ENCODE results near the gene IGSF9.

The IGSF9 gene

DNA sequence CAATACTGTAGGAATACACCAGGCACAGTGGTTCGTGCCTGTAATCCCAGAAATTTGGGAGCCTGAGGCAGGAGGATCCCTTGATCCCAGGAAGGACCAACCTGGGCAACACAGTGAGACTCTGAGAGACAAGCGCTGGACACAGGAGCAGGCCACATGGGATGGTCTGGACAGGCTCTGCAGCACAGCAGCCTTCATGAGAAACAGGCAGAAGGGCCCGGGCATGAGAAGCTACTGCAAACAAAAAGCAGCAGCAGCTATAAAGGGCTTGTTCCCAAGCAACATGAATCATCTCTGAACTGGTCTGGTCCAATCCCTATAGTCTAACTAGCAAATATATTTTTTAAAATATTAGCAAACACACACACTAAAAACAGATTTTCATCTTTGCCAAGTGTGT, 44.2 kb upstream of the IGSF9 start:
- Histone ChIP-seq H3K4me3 (ENCODE audit: low read length, poor library complexity, severe bottlenecking) (no peak overlapping the region), H3K79me2 (ENCODE audit: insufficient read depth, low read length) (no peaks in the 10 kb centered on the region), H3F3A (ENCODE audit: low read depth) (no peaks in the 10 kb centered on the region), H4K20me1 (ENCODE audit: insufficient read depth, low read length, poor library complexity, severe bottlenecking) (no peaks in the 10 kb centered on the region), H3K4me2 (ENCODE audit: low read depth, low read length, poor library complexity, severe bottlenecking) (no peak overlapping the region), H3K9me2 (replicated peaks; ENCODE audit: low read depth, low read length) (no peaks in the 10 kb centered on the region), H3K36me3 (ENCODE audit: insufficient read depth, low read length) (no peaks in the 10 kb centered on the region), H3K9ac (ENCODE audit: low read depth, low read length, poor library complexity, severe bottlenecking) (no peak overlapping the region), H3K4me1 (ENCODE audit: insufficient read depth, low read length, poor library complexity, severe bottlenecking) (peaks cover 12% of the 10 kb centered on the region), H2AFZ (ENCODE audit: low read length) (no peak overlapping the region), H3K27me3 (ENCODE audit: insufficient read depth, low read length, poor library complexity, severe bottlenecking) (no peaks in the 10 kb centered on the region), H3K9me3 (ENCODE audit: insufficient read depth, low read depth, low read length) (no peaks in the 10 kb centered on the region)
- TF ChIP-seq, protein P1, sequence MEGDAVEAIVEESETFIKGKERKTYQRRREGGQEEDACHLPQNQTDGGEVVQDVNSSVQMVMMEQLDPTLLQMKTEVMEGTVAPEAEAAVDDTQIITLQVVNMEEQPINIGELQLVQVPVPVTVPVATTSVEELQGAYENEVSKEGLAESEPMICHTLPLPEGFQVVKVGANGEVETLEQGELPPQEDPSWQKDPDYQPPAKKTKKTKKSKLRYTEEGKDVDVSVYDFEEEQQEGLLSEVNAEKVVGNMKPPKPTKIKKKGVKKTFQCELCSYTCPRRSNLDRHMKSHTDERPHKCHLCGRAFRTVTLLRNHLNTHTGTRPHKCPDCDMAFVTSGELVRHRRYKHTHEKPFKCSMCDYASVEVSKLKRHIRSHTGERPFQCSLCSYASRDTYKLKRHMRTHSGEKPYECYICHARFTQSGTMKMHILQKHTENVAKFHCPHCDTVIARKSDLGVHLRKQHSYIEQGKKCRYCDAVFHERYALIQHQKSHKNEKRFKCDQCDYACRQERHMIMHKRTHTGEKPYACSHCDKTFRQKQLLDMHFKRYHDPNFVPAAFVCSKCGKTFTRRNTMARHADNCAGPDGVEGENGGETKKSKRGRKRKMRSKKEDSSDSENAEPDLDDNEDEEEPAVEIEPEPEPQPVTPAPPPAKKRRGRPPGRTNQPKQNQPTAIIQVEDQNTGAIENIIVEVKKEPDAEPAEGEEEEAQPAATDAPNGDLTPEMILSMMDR (conservative IDR thresholded peaks at IDR 0.05; ENCODE audit: low read length), result no peak
- TF ChIP-seq EZH2phosphoT487 (IDR thresholded peaks at IDR 0.05; ENCODE audit: borderline replicate concordance), result no peak

DNA sequence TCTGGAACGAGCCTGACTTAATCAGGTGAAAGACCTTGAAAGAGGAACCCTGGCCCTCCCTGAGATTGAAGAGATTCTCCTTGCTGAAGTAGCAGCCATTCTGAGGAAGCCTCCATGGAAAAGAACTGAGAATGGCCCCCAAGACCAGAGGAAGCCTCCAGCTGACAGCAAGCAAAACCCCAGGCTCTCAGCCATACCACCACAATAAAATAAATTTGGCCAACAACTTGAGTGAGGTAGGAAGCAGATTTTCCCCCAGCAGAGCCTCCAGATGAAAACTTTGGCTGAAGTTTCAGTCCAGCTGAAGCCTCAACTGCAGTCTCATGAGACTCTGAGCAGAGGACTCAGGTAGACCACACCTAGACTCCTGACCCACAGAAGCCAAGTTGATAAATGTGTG, 42.6 kb upstream of the IGSF9 start:
- Histone ChIP-seq H3K9me3 (ENCODE audit: insufficient read depth, low read depth, low read length) (no peaks in the 10 kb centered on the region), H3K27me3 (ENCODE audit: insufficient read depth, low read length, poor library complexity, severe bottlenecking) (no peaks in the 10 kb centered on the region), H3K4me2 (ENCODE audit: low read depth, low read length, poor library complexity, severe bottlenecking) (no peak overlapping the region), H3F3A (ENCODE audit: low read depth) (no peaks in the 10 kb centered on the region), H3K4me1 (ENCODE audit: insufficient read depth, low read length, poor library complexity, severe bottlenecking) (peaks cover 12% of the 10 kb centered on the region), H4K20me1 (ENCODE audit: insufficient read depth, low read length, poor library complexity, severe bottlenecking) (no peaks in the 10 kb centered on the region), H2AFZ (ENCODE audit: low read length) (no peak overlapping the region), H3K36me3 (ENCODE audit: insufficient read depth, low read length) (no peaks in the 10 kb centered on the region), H3K9me2 (replicated peaks; ENCODE audit: low read depth, low read length) (no peaks in the 10 kb centered on the region), H3K4me3 (ENCODE audit: low read length, poor library complexity, severe bottlenecking) (no peak overlapping the region), H3K79me2 (ENCODE audit: insufficient read depth, low read length) (no peaks in the 10 kb centered on the region), H3K9ac (ENCODE audit: low read depth, low read length, poor library complexity, severe bottlenecking) (no peak overlapping the region)
- no peak for TF ChIP-seq EZH2phosphoT487 (IDR thresholded peaks at IDR 0.05; ENCODE audit: borderline replicate concordance)
- TF ChIP-seq, protein P1 (conservative IDR thresholded peaks at IDR 0.05; ENCODE audit: low read length), result no peak

DNA sequence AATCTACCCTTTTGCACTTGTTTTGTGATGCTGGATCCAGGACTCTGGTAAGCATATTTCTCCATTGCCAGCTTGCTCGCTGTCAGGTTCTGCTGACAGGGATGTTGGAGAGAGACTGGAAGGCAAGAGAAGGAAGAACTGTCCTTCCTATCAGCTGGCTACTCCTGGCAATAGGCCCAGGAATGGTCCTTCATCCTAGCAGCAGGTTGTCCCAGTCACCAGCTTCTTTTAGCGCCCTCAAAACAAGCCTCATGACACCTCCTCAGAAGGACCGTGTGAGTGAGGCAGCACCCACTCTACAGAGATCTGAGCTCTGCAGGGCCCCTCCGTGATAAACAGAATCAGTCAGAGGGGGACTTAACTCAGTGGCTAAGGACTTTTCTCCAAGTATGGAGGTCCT, 41.8 kb upstream of the IGSF9 start:
- no peaks in the 10 kb centered on the region for H3K9me3 ChIP-seq (ENCODE audit: insufficient read depth, low read depth, low read length)
- H3K79me2 ChIP-seq (ENCODE audit: insufficient read depth, low read length), result no peaks in the 10 kb centered on the region
- no peaks in the 10 kb centered on the region for H3K36me3 ChIP-seq (ENCODE audit: insufficient read depth, low read length)
- H2AFZ ChIP-seq (ENCODE audit: low read length), result no peak overlapping the region
- H3K9me2 ChIP-seq (replicated peaks; ENCODE audit: low read depth, low read length), result no peaks in the 10 kb centered on the region
- no peak overlapping the region for H3K9ac ChIP-seq (ENCODE audit: low read depth, low read length, poor library complexity, severe bottlenecking)
- no peaks in the 10 kb centered on the region for H4K20me1 ChIP-seq (ENCODE audit: insufficient read depth, low read length, poor library complexity, severe bottlenecking)
- no peaks in the 10 kb centered on the region for H3F3A ChIP-seq (ENCODE audit: low read depth)
- no peak overlapping the region for H3K4me2 ChIP-seq (ENCODE audit: low read depth, low read length, poor library complexity, severe bottlenecking)
- H3K4me3 ChIP-seq (ENCODE audit: low read length, poor library complexity, severe bottlenecking), result no peak overlapping the region
- no peaks in the 10 kb centered on the region for H3K27me3 ChIP-seq (ENCODE audit: insufficient read depth, low read length, poor library complexity, severe bottlenecking)
- TF ChIP-seq, protein P1 (conservative IDR thresholded peaks at IDR 0.05; ENCODE audit: low read length), result no peak
- TF ChIP-seq EZH2phosphoT487 (IDR thresholded peaks at IDR 0.05; ENCODE audit: borderline replicate concordance), result no peak
- H3K4me1 ChIP-seq (ENCODE audit: insufficient read depth, low read length, poor library complexity, severe bottlenecking), result peaks cover 12% of the 10 kb centered on the region
